K562 (cell line): ENCODE data around the gene BOLA3. TPM values are rescaled to one million over a fixed set of nuclear protein-coding genes. Genes with fewer than 3 reads are reported as not detected.

Experiments used
- BDP1 ChIP-seq: IDR thresholded peaks from 3 replicates; pipeline ENCODE4 v1.6.1; 2011; ENCODE audit not compliant: insufficient read length, insufficient read depth
- CREM ChIP-seq: IDR thresholded peaks from 2 replicates; pipeline ENCODE4 v1.6.1; 2014; ENCODE audit warnings: antibody characterized with exemption, low read depth
- DDX20 ChIP-seq: fragments of 450-650 bp; IDR thresholded peaks from 2 replicates; pipeline ENCODE4 v1.6.1; 2016; ENCODE audit warnings: missing genetic modification characterization, low read depth, mild to moderate bottlenecking, missing compliant biosample characterization, moderate library complexity
- ESRRB ChIP-seq: fragments of 250-450 bp; sonication (Bioruptor Pico); IDR thresholded peaks from 2 replicates; pipeline ENCODE4 v1.5.0; 2020; ENCODE audit warnings: mild to moderate bottlenecking, moderate library complexity, borderline replicate concordance
- FOSL1 ChIP-seq: fragments of 200-800 bp; sonication (Bioruptor generic); conservative IDR thresholded peaks from 2 replicates; pipeline ENCODE4 v1.6.1; 2016; ENCODE audit warnings: missing genetic modification characterization, missing compliant biosample characterization
- FOXJ3 ChIP-seq: sonication (generic); formaldehyde crosslinking; IDR thresholded peaks from 2 replicates; pipeline ENCODE4 v1.4.0; 2020; ENCODE audit warnings: mild to moderate bottlenecking, missing genetic modification reagents
- KAT7 ChIP-seq: sonication (generic); formaldehyde crosslinking; IDR thresholded peaks from 2 replicates; pipeline ENCODE4 v1.8.0; 2022; ENCODE audit warnings: missing genetic modification reagents, mild to moderate bottlenecking, borderline replicate concordance
- KDM4B ChIP-seq, 2 experiments: fragments of 450-650 bp in 1 of 2; sonication (generic) in 1 of 2; IDR thresholded peaks; 2 replicates each; pipeline ENCODE4 v1.6.1; 2016 to 2017; ENCODE audit warnings: borderline replicate concordance in 2 of 2, antibody characterized with exemption in 1 of 2, low read depth in 1 of 2, mild to moderate bottlenecking in 1 of 2
- NEUROD1 ChIP-seq: fragments of 150-350 bp; IDR thresholded peaks from 2 replicates; pipeline ENCODE4 v1.6.1; 2014; ENCODE audit warnings: borderline replicate concordance, low read length, low read depth; ENCODE audit not compliant: partially characterized antibody
- PML ChIP-seq: IDR thresholded peaks from 2 replicates; pipeline ENCODE4 v1.6.1; 2012; ENCODE audit warnings: low read length, inconsistent platforms
- POLR3G ChIP-seq: IDR thresholded peaks from 2 replicates; pipeline ENCODE4 v1.6.1; 2011; ENCODE audit not compliant: insufficient read length, insufficient replicate concordance; ENCODE audit errors: extremely low read depth
- SMARCC2 ChIP-seq: fragments of 450-650 bp; IDR thresholded peaks from 2 replicates; pipeline ENCODE4 v1.6.1; 2017; ENCODE audit warnings: antibody characterized with exemption, moderate library complexity, mild to moderate bottlenecking, low read depth
- TAF1 ChIP-seq: IDR thresholded peaks from 2 replicates; pipeline ENCODE4 v1.6.1; 2011; ENCODE audit warnings: mild to moderate bottlenecking, low read length, moderate library complexity; ENCODE audit not compliant: insufficient read depth, control insufficient read depth, severe bottlenecking; ENCODE audit errors: extremely low read depth
- TAL1 ChIP-seq: fragments of 450-650 bp; IDR thresholded peaks from 2 replicates; pipeline ENCODE4 v1.6.1; 2016; ENCODE audit warnings: mild to moderate bottlenecking
- TBP ChIP-seq: optimal IDR thresholded peaks from 2 replicates; pipeline ENCODE3; 2011; ENCODE audit warnings: low read depth, low read length, improper control_type of control experiment
- TGIF2 ChIP-seq: sonication (generic); formaldehyde crosslinking; IDR thresholded peaks from 2 replicates; pipeline ENCODE4 v1.8.1; 2022; ENCODE audit warnings: mild to moderate bottlenecking, missing genetic modification reagents, moderate library complexity
- ZNF217 ChIP-seq: sonication (generic); formaldehyde crosslinking; IDR thresholded peaks from 2 replicates; pipeline ENCODE4 v1.8.0; 2022; ENCODE audit warnings: mild to moderate bottlenecking, missing genetic modification reagents
- ZNF41 ChIP-seq: fragments of 250-450 bp; sonication (Bioruptor Pico); conservative IDR thresholded peaks from 2 replicates; pipeline ENCODE4 v1.4.0; 2020; ENCODE audit warnings: mild to moderate bottlenecking
- ZNF583 ChIP-seq: fragments of 250-450 bp; sonication (Bioruptor Pico); IDR thresholded peaks from 2 replicates; pipeline ENCODE4 v1.4.0; 2020
- ZNF639 ChIP-seq, 2 experiments: fragments of 200-800 bp in 1 of 2; sonication (Bioruptor generic) in 1 of 2; sonication (generic) in 1 of 2; formaldehyde crosslinking in 1 of 2; IDR thresholded peaks in 1 of 2; conservative IDR thresholded peaks in 1 of 2; 2 replicates each; pipeline versions ENCODE4 v1.5.0 to v1.6.1; 2016 to 2020; ENCODE audit warnings: missing compliant biosample characterization in 1 of 2, missing genetic modification characterization in 1 of 2, missing genetic modification reagents in 1 of 2
- polyA plus RNA-seq, 8 experiments: library from polyadenylated mRNA; depleted of rRNA in 4 of 8; stranded (reverse) in 5 of 8; unstranded in 3 of 8; fragments of >200 nt; fragmentation: Nextera tagmentation in 2 of 8; fragmentation: Illumina TruSeq in 1 of 8; extraction: Ambion mirVana in 2 of 8; extraction: Trizol in 1 of 8; gene quantifications; 2 replicates each; pipeline versions ENCODE4 v1.2.1 to v1.2.3, GENCODE V29; 2011 to 2014; ENCODE audit warnings: inconsistent platforms in 1 of 8, missing spikeins in 1 of 8
- total RNA-seq, 7 experiments: library from RNA; depleted of rRNA in 6 of 7; stranded (reverse); fragments of >200 nt in 6 of 7; fragmentation: Illumina TruSeq in 2 of 7; extraction: Trizol in 2 of 7; gene quantifications; 2 replicates each; pipeline versions ENCODE4 v1.2.1 to v1.2.3, GENCODE V29; 2011 to 2021; ENCODE audit warnings: low replicate concordance in 1 of 7
- TF ChIP-seq, protein P1 (sequence below): sonication (generic); formaldehyde crosslinking; IDR thresholded peaks from 2 replicates; pipeline ENCODE4 v1.5.0; 2020; ENCODE audit warnings: missing genetic modification reagents
- TF ChIP-seq, protein P2 (sequence below), 2 experiments: fragments of 250-450 bp in 1 of 2; fragments of 450-650 bp in 1 of 2; sonication (Bioruptor Pico) in 1 of 2; IDR thresholded peaks; 2 replicates each; pipeline versions ENCODE4 v1.6.1 to v1.8.0; 2016 to 2021; ENCODE audit warnings: mild to moderate bottlenecking in 2 of 2, moderate library complexity in 2 of 2, missing compliant biosample characterization in 1 of 2, missing genetic modification characterization in 1 of 2
- TF ChIP-seq, protein P3 (sequence below): fragments of 450-650 bp; formaldehyde crosslinking; IDR thresholded peaks from 2 replicates; pipeline ENCODE4 v1.4.0; 2020; ENCODE audit warnings: mild to moderate bottlenecking, moderate library complexity

BOLA3 gene
- total and polyA plus RNA-seq, 9 of the 15 experiments (the other 6 are each of a cell fraction or from before 2014, with no cell fraction given): 149 to 619 (median 255) TPM

DNA sequence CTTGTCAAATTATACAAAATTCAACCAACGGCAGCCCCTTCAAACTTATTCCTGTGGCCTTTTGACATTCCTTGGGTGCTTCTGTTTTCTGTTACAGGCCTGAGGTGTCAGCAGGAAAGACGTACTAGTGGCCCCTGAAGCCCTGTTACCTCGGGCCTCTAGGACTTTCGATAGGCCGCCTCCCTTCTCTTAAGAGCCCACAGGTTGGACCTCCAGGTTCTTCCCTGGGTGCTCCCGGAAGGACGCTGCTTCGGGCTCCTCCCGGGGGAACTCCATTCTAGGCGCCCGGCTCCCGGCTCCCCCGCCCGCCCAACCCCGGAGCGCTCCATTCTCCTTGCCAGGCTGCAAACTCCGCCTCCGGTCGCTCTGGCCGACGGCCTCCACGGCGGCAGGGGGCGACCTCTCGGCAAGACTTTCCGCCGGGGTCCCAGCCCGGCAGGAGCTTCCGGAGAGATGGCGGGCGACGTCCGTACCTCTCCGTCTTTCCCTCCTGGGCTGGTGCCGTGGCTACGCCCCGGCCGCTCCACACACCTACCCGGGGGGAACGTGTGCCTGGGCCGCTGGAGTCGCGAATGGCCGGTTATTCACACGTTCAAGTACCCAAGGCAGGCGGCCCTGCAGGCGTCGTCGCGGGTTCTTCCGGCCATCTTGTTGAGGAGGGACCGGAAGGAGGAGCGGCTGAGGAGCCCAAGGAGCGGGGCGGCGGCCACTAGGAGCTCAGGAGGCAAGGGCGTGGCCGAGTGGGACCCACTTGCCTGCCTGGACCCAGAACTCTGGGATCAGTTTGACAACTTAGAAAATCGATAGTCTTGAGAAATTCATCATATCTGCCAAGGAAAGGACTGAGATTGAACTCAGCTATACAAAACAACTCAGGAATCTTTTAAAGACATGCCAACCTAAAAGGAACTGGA lies 27.5 kb downstream of the BOLA3 start (continued):
- TF ChIP-seq BDP1 (no peak), TAF1 (peak; percentile 86), KAT7 (CRISPR knock-in tag) (no peak), ZNF217 (no peak), TAL1 (no peak), FOXJ3 (CRISPR knock-in tag) (no peak), FOSL1 (tag) (peak; percentile 44; the same call in 1 of the 2 replicates), DDX20 (tag) (no peak), CREM (peak; percentile 59), POLR3G (no peak), KDM4B (IDR thresholded peaks at IDR 0.05; ENCODE audit: borderline replicate concordance in 2 of 2, low read depth in 1 of 2) (0 out of 4 replicates have a peak, but pooled peaks of 1 of the 2 experiments have one; percentile 36), NEUROD1 (peak; percentile 69), ZNF639 (CRISPR knock-in tag; conservative IDR thresholded peaks at IDR 0.05 in 1 of 2, IDR thresholded peaks at IDR 0.05 in 1 of 2) (no peak), ZNF583 (CRISPR knock-in tag) (peak; percentile 92), TBP (peak; percentile 83), PML (peak; percentile 66), ZNF41 (CRISPR knock-in tag) (no peak; the same call in 1 of the 2 replicates), ESRRB (CRISPR knock-in tag) (no peak), SMARCC2 (no peak), TGIF2 (peak; percentile 17; the same call in 1 of the 2 replicates)
- TF ChIP-seq, protein P1, sequence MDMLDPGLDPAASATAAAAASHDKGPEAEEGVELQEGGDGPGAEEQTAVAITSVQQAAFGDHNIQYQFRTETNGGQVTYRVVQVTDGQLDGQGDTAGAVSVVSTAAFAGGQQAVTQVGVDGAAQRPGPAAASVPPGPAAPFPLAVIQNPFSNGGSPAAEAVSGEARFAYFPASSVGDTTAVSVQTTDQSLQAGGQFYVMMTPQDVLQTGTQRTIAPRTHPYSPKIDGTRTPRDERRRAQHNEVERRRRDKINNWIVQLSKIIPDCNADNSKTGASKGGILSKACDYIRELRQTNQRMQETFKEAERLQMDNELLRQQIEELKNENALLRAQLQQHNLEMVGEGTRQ (CRISPR knock-in tag): no peak
- TF ChIP-seq, protein P2, sequence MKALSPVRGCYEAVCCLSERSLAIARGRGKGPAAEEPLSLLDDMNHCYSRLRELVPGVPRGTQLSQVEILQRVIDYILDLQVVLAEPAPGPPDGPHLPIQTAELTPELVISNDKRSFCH (CRISPR knock-in tag; IDR thresholded peaks at IDR 0.05): no peak
- TF ChIP-seq, protein P2 (tag; IDR thresholded peaks at IDR 0.05): peak; percentile 67; the same call in 1 of the 2 replicates
- TF ChIP-seq, protein P3, sequence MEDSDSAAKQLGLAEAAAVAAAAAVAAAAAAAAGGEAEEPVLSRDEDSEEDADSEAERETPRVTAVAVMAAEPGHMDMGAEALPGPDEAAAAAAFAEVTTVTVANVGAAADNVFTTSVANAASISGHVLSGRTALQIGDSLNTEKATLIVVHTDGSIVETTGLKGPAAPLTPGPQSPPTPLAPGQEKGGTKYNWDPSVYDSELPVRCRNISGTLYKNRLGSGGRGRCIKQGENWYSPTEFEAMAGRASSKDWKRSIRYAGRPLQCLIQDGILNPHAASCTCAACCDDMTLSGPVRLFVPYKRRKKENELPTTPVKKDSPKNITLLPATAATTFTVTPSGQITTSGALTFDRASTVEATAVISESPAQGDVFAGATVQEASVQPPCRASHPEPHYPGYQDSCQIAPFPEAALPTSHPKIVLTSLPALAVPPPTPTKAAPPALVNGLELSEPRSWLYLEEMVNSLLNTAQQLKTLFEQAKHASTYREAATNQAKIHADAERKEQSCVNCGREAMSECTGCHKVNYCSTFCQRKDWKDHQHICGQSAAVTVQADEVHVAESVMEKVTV (CRISPR knock-in tag): no peak
